GM23338 (cell line): Measurements from ENCODE around the gene NOX4.

Experiments used
- CREB1 ChIP-seq: fragments of 250-450 bp; sonication (Bioruptor Pico); IDR thresholded peaks from 2 replicates; pipeline ENCODE4 v1.5.0; 2020; ENCODE audit warnings: low read depth, mild to moderate bottlenecking, moderate library complexity
- CTCF ChIP-seq, 2 experiments: fragments of 200-600 bp in 1 of 2; sonication (generic) in 1 of 2; conservative IDR thresholded peaks; 2 replicates each; pipeline versions ENCODE4 v1.5.1 to v1.6.1; 2016 to 2017; ENCODE audit warnings: antibody characterized with exemption in 2 of 2, low read depth in 2 of 2, mild to moderate bottlenecking in 2 of 2, moderate library complexity in 1 of 2
- EZH2 ChIP-seq: fragments of 200-600 bp; sonication (generic); IDR thresholded peaks from one replicate; pipeline ENCODE4 v1.8.0; 2017; ENCODE audit warnings: antibody characterized with exemption, mild to moderate bottlenecking, low read depth; ENCODE audit not compliant: unreplicated experiment
- EZH2phosphoT487 ChIP-seq: fragments of 200-600 bp; sonication (generic); IDR thresholded peaks from one replicate; pipeline ENCODE4 v1.8.1; 2018; ENCODE audit warnings: antibody characterized with exemption; ENCODE audit not compliant: unreplicated experiment
- POLR2AphosphoS5 ChIP-seq: IDR thresholded peaks from 2 replicates; pipeline ENCODE4 v1.6.1; 2016; ENCODE audit warnings: antibody characterized with exemption, low read depth
- REST ChIP-seq: IDR thresholded peaks from one replicate; pipeline ENCODE4 v1.6.1; 2018; ENCODE audit warnings: antibody characterized with exemption; ENCODE audit not compliant: unreplicated experiment
- ZNF331 ChIP-seq: fragments of 250-450 bp; sonication (Bioruptor Pico); IDR thresholded peaks from 2 replicates; pipeline ENCODE4 v1.5.0; 2020; ENCODE audit warnings: low read depth, mild to moderate bottlenecking, moderate library complexity

- TF ChIP-seq CTCF (conservative IDR thresholded peaks at IDR 0.05; ENCODE audit: low read depth in 2 of 2) (no peak), EZH2 (no peak), REST (no peak), ZNF331 (CRISPR knock-in tag) (no peak), POLR2AphosphoS5 (no peak), EZH2phosphoT487 (no peak), CREB1 (CRISPR knock-in tag) (no peak)
Observed at GRCh38 chr11:89516496-89516895, 25.3 kb upstream of the NOX4 start.
